Sigmoid colon (tissue), 7 donors: Measurements from ENCODE around the gene TGFBR2. TPM values are rescaled to one million over a fixed set of nuclear protein-coding genes. Genes with fewer than 3 reads are reported as not detected.

Experiments used
- DNase-seq: peaks from one replicate; pipeline ENCODE4 v3.0.0-alpha.2; 2019
- H3K27ac ChIP-seq, 4 donors: fragments of 200-600 bp; sonication (generic); one replicate each; pipeline ENCODE4 v1.5.1; 2016 to 2019; ENCODE audit warnings: mild to moderate bottlenecking in 1 of 4
- H3K27me3 ChIP-seq, 3 donors: fragments of 200-600 bp; sonication (generic); one replicate each; pipeline ENCODE4 v1.5.1; 2019; ENCODE audit warnings: mild to moderate bottlenecking in 1 of 3
- H3K36me3 ChIP-seq, 4 donors: fragments of 200-600 bp; sonication (generic); one replicate each; pipeline ENCODE4 v1.5.1; 2016 to 2019
- H3K4me1 ChIP-seq, 4 donors: fragments of 200-600 bp; sonication (generic); one replicate each; pipeline ENCODE4 v1.5.1; 2017 to 2019
- H3K4me3 ChIP-seq, 4 donors: fragments of 200-600 bp; sonication (generic); one replicate each; pipeline ENCODE4 v1.5.1; 2017 to 2019; ENCODE audit warnings: mild to moderate bottlenecking in 2 of 4, moderate library complexity in 1 of 4
- H3K9me3 ChIP-seq, 4 donors: fragments of 200-600 bp in 3 of 4; sonication (generic) in 3 of 4; one replicate each; pipeline versions ENCODE4 v1.5.1 to v1.6.1; 2013 to 2019
- EP300 ChIP-seq, 4 donors: sonication (generic); formaldehyde crosslinking; IDR thresholded peaks; one replicate each; pipeline ENCODE4 v1.6.1; 2017; ENCODE audit warnings: antibody characterized with exemption in 4 of 4
- POLR2A ChIP-seq, 2 donors: fragments of 450-650 bp; IDR thresholded peaks; one replicate each; pipeline ENCODE4 v1.6.1; 2016; ENCODE audit warnings: antibody characterized with exemption in 2 of 2, mild to moderate bottlenecking in 2 of 2, moderate library complexity in 2 of 2
- POLR2AphosphoS5 ChIP-seq, 4 donors: sonication (generic); formaldehyde crosslinking; IDR thresholded peaks; one replicate each; pipeline ENCODE4 v1.6.1; 2017; ENCODE audit warnings: antibody characterized with exemption in 4 of 4
- WGBS, 2 donors: extraction: QIAGEN DNeasy Blood & Tissue Kit; methylation state at CpG; one replicate each; pipeline ENCODE4 v1.1.7; 2013; 5-methylcytosine and 5-hydroxymethylcytosine counted together
- intact Hi-C: fragments of 100-400 bp; cut with DNase I; formaldehyde crosslinking; loops from one replicate; pipeline ENCODE4 v1.15.1; 2023
- polyA plus RNA-seq, 3 donors: library from polyadenylated mRNA; stranded (reverse); fragments of 200-250 nt; gene quantifications; one replicate each; pipeline ENCODE4 v1.2.3, GENCODE V29; 2013
- total RNA-seq, 4 donors: library from RNA; depleted of rRNA; stranded (reverse); fragments of >200 nt; gene quantifications; one replicate each; pipeline ENCODE4 v1.1.0, GENCODE V29; 2016
- TF ChIP-seq, protein P1 (sequence below), 4 experiments: fragments of 450-650 bp in 3 of 4; fragments of 200-600 bp in 1 of 4; IDR thresholded peaks; one replicate each; pipeline ENCODE4 v1.5.1; 2016 to 2019; ENCODE audit warnings: antibody characterized with exemption in 4 of 4, mild to moderate bottlenecking in 3 of 4, moderate library complexity in 2 of 4
- donor health status: healthy with polysubstance abuse.
- donor health status: Bipolar disorder and iron deficiency.
- donor health status: healthy.

TGFBR2 gene
- total and polyA plus RNA-seq, 7 donors: 9.9 to 243 (median 215) TPM

- H3K27me3 ChIP-seq: no peaks in the 10 kb centered on the region
- TF ChIP-seq EP300 (IDR thresholded peaks at IDR 0.05) (no peak), POLR2AphosphoS5 (IDR thresholded peaks at IDR 0.05) (no peak), POLR2A (IDR thresholded peaks at IDR 0.05) (no peak)
- TF ChIP-seq, protein P1, sequence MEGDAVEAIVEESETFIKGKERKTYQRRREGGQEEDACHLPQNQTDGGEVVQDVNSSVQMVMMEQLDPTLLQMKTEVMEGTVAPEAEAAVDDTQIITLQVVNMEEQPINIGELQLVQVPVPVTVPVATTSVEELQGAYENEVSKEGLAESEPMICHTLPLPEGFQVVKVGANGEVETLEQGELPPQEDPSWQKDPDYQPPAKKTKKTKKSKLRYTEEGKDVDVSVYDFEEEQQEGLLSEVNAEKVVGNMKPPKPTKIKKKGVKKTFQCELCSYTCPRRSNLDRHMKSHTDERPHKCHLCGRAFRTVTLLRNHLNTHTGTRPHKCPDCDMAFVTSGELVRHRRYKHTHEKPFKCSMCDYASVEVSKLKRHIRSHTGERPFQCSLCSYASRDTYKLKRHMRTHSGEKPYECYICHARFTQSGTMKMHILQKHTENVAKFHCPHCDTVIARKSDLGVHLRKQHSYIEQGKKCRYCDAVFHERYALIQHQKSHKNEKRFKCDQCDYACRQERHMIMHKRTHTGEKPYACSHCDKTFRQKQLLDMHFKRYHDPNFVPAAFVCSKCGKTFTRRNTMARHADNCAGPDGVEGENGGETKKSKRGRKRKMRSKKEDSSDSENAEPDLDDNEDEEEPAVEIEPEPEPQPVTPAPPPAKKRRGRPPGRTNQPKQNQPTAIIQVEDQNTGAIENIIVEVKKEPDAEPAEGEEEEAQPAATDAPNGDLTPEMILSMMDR (IDR thresholded peaks at IDR 0.05): no peak
- 85 to 87% methylated on average over 3 of the region's 3 CpGs for WGBS, 2 donors
- no peak for DNase-seq
- H3K4me3 ChIP-seq: no peak overlapping the region
- no peaks in the 10 kb centered on the region for H3K36me3 ChIP-seq
- intact Hi-C loops: no loop called here
- H3K9me3 ChIP-seq: no peaks in the 10 kb centered on the region
- H3K27ac ChIP-seq: peak overlapping the region; percentile 35 to 66 (median 48)
- H3K4me1 ChIP-seq: peaks cover 0 to 96% (median 86%) of the 10 kb centered on the region in 4 donors
Observed at GRCh38 chr3:30633718-30634117, 27.3 kb downstream of the TGFBR2 start.

- H3K27ac ChIP-seq: peak overlapping the region; percentile 2 to 66 (median 48)
- no peaks in the 10 kb centered on the region for H3K9me3 ChIP-seq
- no peaks in the 10 kb centered on the region for H3K36me3 ChIP-seq
- intact Hi-C loops: no loop called here
- no peak overlapping the region for H3K4me3 ChIP-seq
- WGBS, 2 donors: 68 to 77% methylated on average over 3 of the region's 3 CpGs
- no peak for DNase-seq
- H3K4me1 ChIP-seq: peaks cover 0 to 96% (median 86%) of the 10 kb centered on the region in 4 donors
- TF ChIP-seq POLR2A (IDR thresholded peaks at IDR 0.05): no peak
- no peak for TF ChIP-seq EP300 (IDR thresholded peaks at IDR 0.05)
- TF ChIP-seq POLR2AphosphoS5 (IDR thresholded peaks at IDR 0.05): no peak
- TF ChIP-seq, protein P1 (IDR thresholded peaks at IDR 0.05): no peak
- H3K27me3 ChIP-seq: no peaks in the 10 kb centered on the region
Observed at GRCh38 chr3:30634761-30635735, 28.6 kb downstream of the TGFBR2 start.

DNA sequence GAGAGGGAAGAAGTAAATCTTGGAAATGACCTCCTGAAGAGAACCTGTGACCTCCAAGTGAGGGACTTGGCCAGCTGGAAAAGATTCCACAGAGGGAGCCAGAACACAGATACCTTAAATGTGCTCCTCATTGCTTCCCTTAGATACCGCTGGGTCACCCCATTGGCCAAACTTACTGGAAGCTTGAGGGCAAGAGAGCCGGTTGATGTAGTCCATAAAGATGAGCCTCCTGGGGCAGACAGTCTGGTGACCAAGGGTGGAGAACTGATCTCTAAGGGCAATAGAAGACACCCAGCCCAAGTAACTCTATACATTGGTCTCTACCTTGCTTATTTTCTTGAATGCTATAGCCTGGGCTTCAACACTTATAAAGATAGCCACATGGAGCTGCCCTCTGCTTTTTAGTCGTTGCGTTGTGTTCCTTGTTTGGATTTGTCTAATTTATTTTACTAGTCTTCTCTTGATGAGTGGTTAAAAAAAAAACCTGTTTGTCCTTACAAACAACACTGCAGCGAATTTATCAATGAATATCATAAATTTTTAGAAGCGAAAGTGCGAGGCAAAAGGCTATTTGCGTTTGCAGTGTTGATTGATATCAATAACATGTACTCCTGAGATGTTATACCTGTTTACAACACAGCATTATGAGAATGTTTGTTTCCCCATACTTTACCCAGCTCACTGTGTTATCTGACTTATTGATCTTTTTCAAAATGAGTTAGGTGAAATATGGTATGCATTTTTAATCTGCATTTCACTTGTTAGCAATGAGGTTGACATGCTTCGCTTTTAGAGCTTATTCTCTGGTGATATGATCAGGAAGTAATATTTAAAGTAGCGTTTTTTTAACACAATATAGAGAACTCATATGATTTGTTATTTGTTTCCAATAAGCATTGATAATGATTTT, 31.2 kb downstream of the TGFBR2 start:
- H3K4me1 ChIP-seq: peaks cover 0 to 100% (median 86%) of the 10 kb centered on the region in 4 donors

GRCh38 chr3:30638685-30639412, 32.4 kb downstream of the TGFBR2 start:
- Histone ChIP-seq H3K27me3 (no peaks in the 10 kb centered on the region), H3K4me3 (no peak overlapping the region), H3K9me3 (no peaks in the 10 kb centered on the region), H3K36me3 (no peaks in the 10 kb centered on the region), H3K27ac (peak overlapping the region; percentile 4 to 55 (median 26)), H3K4me1 (peaks cover 0 to 100% (median 86%) of the 10 kb centered on the region in 4 donors)
- no peak for DNase-seq
- WGBS, 2 donors: 63 to 82% methylated on average over 4 of the region's 4 CpGs
- intact Hi-C loops: no loop called here
- TF ChIP-seq POLR2A (IDR thresholded peaks at IDR 0.05) (no peak), EP300 (IDR thresholded peaks at IDR 0.05) (no peak), POLR2AphosphoS5 (IDR thresholded peaks at IDR 0.05) (no peak)
- TF ChIP-seq, protein P1 (IDR thresholded peaks at IDR 0.05): no peak

More for the DNA sequence above, 31.2 kb downstream of the TGFBR2 start:
- DNase-seq: no peak
- intact Hi-C loops: no loop called here
- 90% methylated on average over 10 of the region's 10 CpGs for WGBS, 2 donors
- Histone ChIP-seq H3K27me3 (no peaks in the 10 kb centered on the region), H3K9me3 (no peaks in the 10 kb centered on the region), H3K27ac (no peak overlapping the region), H3K4me3 (no peak overlapping the region), H3K36me3 (no peaks in the 10 kb centered on the region)
- TF ChIP-seq, protein P1 (IDR thresholded peaks at IDR 0.05): no peak
- no peak for TF ChIP-seq EP300 (IDR thresholded peaks at IDR 0.05)
- TF ChIP-seq POLR2A (IDR thresholded peaks at IDR 0.05): no peak
- TF ChIP-seq POLR2AphosphoS5 (IDR thresholded peaks at IDR 0.05): no peak
